Testis (tissue), 2 donors: Measurements from ENCODE around the gene PCBP2.

ENCODE experiments used
- POLR2A ChIP-seq: fragments of 450-650 bp; IDR thresholded peaks from one replicate; pipeline ENCODE4 v1.6.1; 2017; ENCODE audit warnings: antibody characterized with exemption, mild to moderate bottlenecking, moderate library complexity
- TF ChIP-seq, protein P1 (sequence below), 3 experiments: fragments of 450-650 bp in 2 of 3; fragments of 200-600 bp in 1 of 3; sonication (generic) in 1 of 3; IDR thresholded peaks; one replicate each; pipeline ENCODE4 v1.5.1; 2016 to 2019; ENCODE audit warnings: antibody characterized with exemption in 3 of 3, mild to moderate bottlenecking in 2 of 3, moderate library complexity in 1 of 3

GRCh38 chr12:53499266-53500141, 47.6 kb downstream of the PCBP2 start, which contains the start of gene MAP3K12:
- no peak for TF ChIP-seq POLR2A
- TF ChIP-seq, protein P1, sequence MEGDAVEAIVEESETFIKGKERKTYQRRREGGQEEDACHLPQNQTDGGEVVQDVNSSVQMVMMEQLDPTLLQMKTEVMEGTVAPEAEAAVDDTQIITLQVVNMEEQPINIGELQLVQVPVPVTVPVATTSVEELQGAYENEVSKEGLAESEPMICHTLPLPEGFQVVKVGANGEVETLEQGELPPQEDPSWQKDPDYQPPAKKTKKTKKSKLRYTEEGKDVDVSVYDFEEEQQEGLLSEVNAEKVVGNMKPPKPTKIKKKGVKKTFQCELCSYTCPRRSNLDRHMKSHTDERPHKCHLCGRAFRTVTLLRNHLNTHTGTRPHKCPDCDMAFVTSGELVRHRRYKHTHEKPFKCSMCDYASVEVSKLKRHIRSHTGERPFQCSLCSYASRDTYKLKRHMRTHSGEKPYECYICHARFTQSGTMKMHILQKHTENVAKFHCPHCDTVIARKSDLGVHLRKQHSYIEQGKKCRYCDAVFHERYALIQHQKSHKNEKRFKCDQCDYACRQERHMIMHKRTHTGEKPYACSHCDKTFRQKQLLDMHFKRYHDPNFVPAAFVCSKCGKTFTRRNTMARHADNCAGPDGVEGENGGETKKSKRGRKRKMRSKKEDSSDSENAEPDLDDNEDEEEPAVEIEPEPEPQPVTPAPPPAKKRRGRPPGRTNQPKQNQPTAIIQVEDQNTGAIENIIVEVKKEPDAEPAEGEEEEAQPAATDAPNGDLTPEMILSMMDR (IDR thresholded peaks at IDR 0.05): no peak
